Upper lobe of right lung (tissue), 1 donor: Measurements from ENCODE around the gene IL16. TPM values are rescaled to one million over a fixed set of nuclear protein-coding genes. Genes with fewer than 3 reads are reported as not detected.

Experiments used
- ATAC-seq: fragments of 200-7000 bp; cut with Tn5 transposase; one replicate; pipeline ENCODE4 v1.9.1; 2020; ENCODE audit warnings: mild to moderate bottlenecking, moderate library complexity
- DNase-seq: peaks from one replicate; pipeline ENCODE4 v3.0.0-alpha.2; 2020
- H3K27ac ChIP-seq: fragments of 200-600 bp; one replicate; pipeline ENCODE4 v1.8.0; 2022
- H3K27me3 ChIP-seq: fragments of 200-600 bp; one replicate; pipeline ENCODE4 v1.8.0; 2022; ENCODE audit warnings: mild to moderate bottlenecking
- H3K36me3 ChIP-seq: fragments of 200-600 bp; one replicate; pipeline ENCODE4 v1.8.0; 2022
- H3K4me1 ChIP-seq: fragments of 200-600 bp; one replicate; pipeline ENCODE4 v1.8.0; 2022
- H3K4me3 ChIP-seq: fragments of 200-600 bp; one replicate; pipeline ENCODE4 v1.8.0; 2022; ENCODE audit warnings: mild to moderate bottlenecking
- H3K9me3 ChIP-seq: fragments of 200-600 bp; one replicate; pipeline ENCODE4 v1.8.0; 2022
- CTCF ChIP-seq: fragments of 200-600 bp; IDR thresholded peaks from one replicate; pipeline ENCODE4 v1.8.0; 2022; ENCODE audit warnings: antibody characterized with exemption
- intact Hi-C: fragments of 100-400 bp; cut with DNase I; formaldehyde crosslinking; loops from one replicate; pipeline ENCODE4 v1.11.0; 2022
- total RNA-seq: library from RNA; stranded (reverse); fragmentation: NEBNext Ultra II Directional; extraction: Animal tissue kit (Norgen Biotek cat#: 25700); gene quantifications from one replicate; pipeline ENCODE4 v1.2.1, GENCODE V29; 2021
- donor health status: DM: no; HTN: yes; CAD: no; lungs with severe emphysema.

Gene IL16
- total RNA-seq, 1 donor from 2014 or later: 39.3 TPM

GRCh38 chr15:81161851-81162250, 34.8 kb upstream of the IL16 start:
- TF ChIP-seq CTCF: no peak
- H3K36me3 ChIP-seq: no peaks in the 10 kb centered on the region
- H3K4me3 ChIP-seq: no peak overlapping the region
- no peak for DNase-seq
- no peak for ATAC-seq
- no peaks in the 10 kb centered on the region for H3K27me3 ChIP-seq
- intact Hi-C loops: no loop called here
- H3K4me1 ChIP-seq: peaks cover 18% of the 10 kb centered on the region
- no peaks in the 10 kb centered on the region for H3K9me3 ChIP-seq
- H3K27ac ChIP-seq: no peak overlapping the region

- TF ChIP-seq CTCF: no peak
- intact Hi-C loops: no loop called here
- H3K27ac ChIP-seq: no peak overlapping the region
- H3K4me1 ChIP-seq: peaks cover 25% of the 10 kb centered on the region
- no peaks in the 10 kb centered on the region for H3K9me3 ChIP-seq
- no peak overlapping the region for H3K4me3 ChIP-seq
- DNase-seq (no peak), ATAC-seq (peak; percentile 31)
- H3K36me3 ChIP-seq: no peaks in the 10 kb centered on the region
- no peaks in the 10 kb centered on the region for H3K27me3 ChIP-seq
These were observed 32.5 kb upstream of the IL16 start for GRCh38 chr15:81163961-81164800.

- Histone ChIP-seq H3K36me3 (no peaks in the 10 kb centered on the region), H3K27ac (no peak overlapping the region), H3K9me3 (no peaks in the 10 kb centered on the region), H3K27me3 (no peaks in the 10 kb centered on the region), H3K4me3 (no peak overlapping the region), H3K4me1 (peaks cover 20% of the 10 kb centered on the region)
- TF ChIP-seq CTCF: no peak
- DNase-seq: no peak
- ATAC-seq: no peak
- intact Hi-C loops: no loop called here
These were observed 31.1 kb upstream of the IL16 start for GRCh38 chr15:81165535-81165934.

GRCh38 chr15:81166636-81167305, 29.9 kb upstream of the IL16 start:
- peak overlapping the region; percentile 24 for H3K27ac ChIP-seq
- no peaks in the 10 kb centered on the region for H3K9me3 ChIP-seq
- intact Hi-C loops: no loop called here
- peaks cover 13% of the 10 kb centered on the region for H3K4me1 ChIP-seq
- no peak overlapping the region for H3K4me3 ChIP-seq
- H3K36me3 ChIP-seq: no peaks in the 10 kb centered on the region
- H3K27me3 ChIP-seq: no peaks in the 10 kb centered on the region
- DNase-seq (no peak), ATAC-seq (no peak)
- no peak for TF ChIP-seq CTCF

GRCh38 chr15:81168131-81168526, 28.6 kb upstream of the IL16 start:
- Histone ChIP-seq H3K4me3 (no peak overlapping the region), H3K27ac (no peak overlapping the region), H3K27me3 (no peaks in the 10 kb centered on the region), H3K9me3 (no peaks in the 10 kb centered on the region), H3K4me1 (peaks cover 13% of the 10 kb centered on the region), H3K36me3 (no peaks in the 10 kb centered on the region)
- DNase-seq: no peak
- intact Hi-C loops: no loop called here
- no peak for ATAC-seq
- TF ChIP-seq CTCF: no peak
